ENCODE results near the gene BMS1. TPM values are rescaled to one million over a fixed set of nuclear protein-coding genes. Genes with fewer than 3 reads are reported as not detected.

The BMS1 gene
- total and polyA plus RNA-seq, 2 experiments from 2014 or later = 14.5 to 15.8 TPM

- no peaks in the 10 kb centered on the region for H3K27me3 ChIP-seq
- no peaks in the 10 kb centered on the region for H3K4me1 ChIP-seq (ENCODE audit: insufficient read depth)
- H3K4me2 ChIP-seq = no peak overlapping the region
- no peak for DNase-seq (ENCODE audit: low spot score)
- H3K9me3 ChIP-seq (ENCODE audit: low read depth) = no peaks in the 10 kb centered on the region
- TF ChIP-seq EZH2 (IDR thresholded peaks at IDR 0.05; ENCODE audit: borderline replicate concordance) (no peak), EZH2phosphoT487 (IDR thresholded peaks at IDR 0.05; ENCODE audit: low read depth, severe bottlenecking, unreplicated experiment) (no peak), CTCF (IDR thresholded peaks at IDR 0.05; ENCODE audit: poor library complexity) (no peak)
- H3K36me3 ChIP-seq (replicated peaks; ENCODE audit: insufficient read depth, low read depth) = no peaks in the 10 kb centered on the region
- no peaks in the 10 kb centered on the region for H3K79me2 ChIP-seq
- H3K27ac ChIP-seq = no peak overlapping the region
- no peaks in the 10 kb centered on the region for H4K20me1 ChIP-seq (ENCODE audit: insufficient read depth, poor library complexity, severe bottlenecking)
- no peak overlapping the region for H3K4me3 ChIP-seq
- no peak overlapping the region for H2AFZ ChIP-seq
- H3K9me2 ChIP-seq (replicated peaks; ENCODE audit: insufficient read depth) = no peaks in the 10 kb centered on the region
- 72% methylated on average over 10 of the region's 10 CpGs for WGBS (ENCODE audit: low lambda C conversion rate, missing lambda C conversion rate)
Measured at GRCh38 chr10:42769173-42769572, 13.4 kb upstream of the BMS1 start.

- Histone ChIP-seq H3K27ac (no peak overlapping the region), H3K9me3 (ENCODE audit: low read depth) (no peaks in the 10 kb centered on the region), H3K36me3 (replicated peaks; ENCODE audit: insufficient read depth, low read depth) (no peaks in the 10 kb centered on the region), H3K4me1 (ENCODE audit: insufficient read depth) (no peaks in the 10 kb centered on the region), H2AFZ (no peak overlapping the region), H3K79me2 (no peaks in the 10 kb centered on the region), H3K4me3 (no peak overlapping the region), H3K9me2 (replicated peaks; ENCODE audit: insufficient read depth) (no peaks in the 10 kb centered on the region), H4K20me1 (ENCODE audit: insufficient read depth, poor library complexity, severe bottlenecking) (no peaks in the 10 kb centered on the region), H3K4me2 (no peak overlapping the region), H3K27me3 (no peaks in the 10 kb centered on the region)
- WGBS (ENCODE audit: low lambda C conversion rate, missing lambda C conversion rate) = 80% methylated on average over 12 of the region's 12 CpGs
- DNase-seq (ENCODE audit: low spot score) = no peak
- TF ChIP-seq EZH2phosphoT487 (IDR thresholded peaks at IDR 0.05; ENCODE audit: low read depth, severe bottlenecking, unreplicated experiment) (no peak), EZH2 (IDR thresholded peaks at IDR 0.05; ENCODE audit: borderline replicate concordance) (no peak), CTCF (IDR thresholded peaks at IDR 0.05; ENCODE audit: poor library complexity) (no peak)
Measured at GRCh38 chr10:42769673-42770072, 12.9 kb upstream of the BMS1 start.

GRCh38 chr10:42776681-42777080 lies 5.9 kb upstream of the BMS1 start:
- Histone ChIP-seq H3K9me3 (ENCODE audit: low read depth) (no peaks in the 10 kb centered on the region), H3K79me2 (no peaks in the 10 kb centered on the region), H3K36me3 (replicated peaks; ENCODE audit: insufficient read depth, low read depth) (no peaks in the 10 kb centered on the region), H3K4me1 (ENCODE audit: insufficient read depth) (no peaks in the 10 kb centered on the region), H3K4me2 (no peak overlapping the region), H2AFZ (no peak overlapping the region), H3K4me3 (no peak overlapping the region), H3K27me3 (no peaks in the 10 kb centered on the region), H3K9me2 (replicated peaks; ENCODE audit: insufficient read depth) (no peaks in the 10 kb centered on the region), H4K20me1 (ENCODE audit: insufficient read depth, poor library complexity, severe bottlenecking) (no peaks in the 10 kb centered on the region), H3K27ac (no peak overlapping the region)
- TF ChIP-seq EZH2 (IDR thresholded peaks at IDR 0.05; ENCODE audit: borderline replicate concordance) = no peak
- no peak for TF ChIP-seq EZH2phosphoT487 (IDR thresholded peaks at IDR 0.05; ENCODE audit: low read depth, severe bottlenecking, unreplicated experiment)
- no peak for TF ChIP-seq CTCF (IDR thresholded peaks at IDR 0.05; ENCODE audit: poor library complexity)
- no peak for DNase-seq (ENCODE audit: low spot score)
- 39% methylated on average over 1 of the region's 1 CpG for WGBS (ENCODE audit: low lambda C conversion rate, missing lambda C conversion rate)

- Histone ChIP-seq H4K20me1 (ENCODE audit: insufficient read depth, poor library complexity, severe bottlenecking) (no peaks in the 10 kb centered on the region), H3K4me1 (ENCODE audit: insufficient read depth) (no peaks in the 10 kb centered on the region), H2AFZ (no peak overlapping the region), H3K9me3 (ENCODE audit: low read depth) (no peaks in the 10 kb centered on the region), H3K36me3 (replicated peaks; ENCODE audit: insufficient read depth, low read depth) (no peaks in the 10 kb centered on the region), H3K4me2 (no peak overlapping the region), H3K4me3 (no peak overlapping the region), H3K79me2 (peaks cover 20% of the 10 kb centered on the region), H3K27me3 (no peaks in the 10 kb centered on the region), H3K27ac (no peak overlapping the region), H3K9me2 (replicated peaks; ENCODE audit: insufficient read depth) (no peaks in the 10 kb centered on the region)
- TF ChIP-seq EZH2phosphoT487 (IDR thresholded peaks at IDR 0.05; ENCODE audit: low read depth, severe bottlenecking, unreplicated experiment) = no peak
- TF ChIP-seq CTCF (IDR thresholded peaks at IDR 0.05; ENCODE audit: poor library complexity) = no peak
- no peak for TF ChIP-seq EZH2 (IDR thresholded peaks at IDR 0.05; ENCODE audit: borderline replicate concordance)
- DNase-seq (ENCODE audit: low spot score) = no peak
- WGBS (ENCODE audit: low lambda C conversion rate, missing lambda C conversion rate) = 93% methylated on average over 4 of the region's 4 CpGs
Measured at GRCh38 chr10:42780456-42780855, 2.1 kb upstream of the BMS1 start.

Measured in hepatocyte (in vitro differentiated cells).